B cell (primary cell): ENCODE results near the gene ASB15. TPM values are rescaled to one million over a fixed set of nuclear protein-coding genes. Genes with fewer than 3 reads are reported as not detected.

ENCODE experiments used
- ATAC-seq: fragments of 200-7000 bp; cut with Tn5 transposase; one replicate; pipeline ENCODE4 v1.10.0; 2021; ENCODE audit warnings: low read depth, mild to moderate bottlenecking, moderate number of reproducible peaks, moderate library complexity
- CTCF ChIA-PET: fragments of 350-600 bp; sonication (Branson Sonifier 250); formaldehyde crosslinking; loops from one replicate; lab custom pipeline; 2021; ENCODE audit warnings: antibody characterized with exemption, inconsistent platforms; lab: Charles Lee
- POLR2A ChIA-PET: fragments of 350-600 bp; sonication (Branson Sonifier 250); formaldehyde crosslinking; loops from one replicate; lab custom pipeline; 2021; ENCODE audit warnings: antibody characterized with exemption; lab: Charles Lee
- DNase-seq: peaks from one replicate; pipeline ENCODE4 v3.0.0; 2013
- H2AFZ ChIP-seq: 2 replicates; pipeline ENCODE4 v1.6.1; 2012; ENCODE audit warnings: mild to moderate bottlenecking, low read depth, low read length; ENCODE audit not compliant: insufficient read depth, poor library complexity, severe bottlenecking
- H3K27ac ChIP-seq, 2 donors: 1 replicate in 1 of 2; 2 replicates in 1 of 2; pipeline ENCODE4 v1.5.1; 2012 to 2013; ENCODE audit warnings: low read length in 2 of 2, mild to moderate bottlenecking in 2 of 2, moderate library complexity in 1 of 2
- H3K27me3 ChIP-seq, 4 experiments: fragments of 200-600 bp in 1 of 4; sonication (generic) in 1 of 4; replicated peaks in 1 of 4; 1 replicate in 2 of 4; 2 replicates in 2 of 4; pipeline versions ENCODE4 v1.6.1 to v1.7.0; 2013 to 2016; ENCODE audit warnings: low read length in 3 of 4, mild to moderate bottlenecking in 2 of 4, mixed read lengths in 1 of 4, moderate library complexity in 1 of 4; ENCODE audit not compliant: insufficient read depth in 4 of 4, control insufficient read depth in 3 of 4; ENCODE audit errors: control extremely low read depth in 1 of 4
- H3K36me3 ChIP-seq, 2 experiments: replicated peaks in 1 of 2; 1 replicate in 1 of 2; 2 replicates in 1 of 2; pipeline versions ENCODE4 v1.6.1 to v1.7.1; 2013; ENCODE audit warnings: low read length in 1 of 2; ENCODE audit not compliant: insufficient read depth in 2 of 2, control insufficient read depth in 1 of 2; ENCODE audit errors: control extremely low read depth in 1 of 2, extremely low read depth in 1 of 2
- H3K4me1 ChIP-seq, 2 donors: fragments of 200-600 bp in 1 of 2; sonication (generic) in 1 of 2; 1 replicate in 1 of 2; 2 replicates in 1 of 2; pipeline versions ENCODE4 v1.5.1 to v1.6.1; 2013 to 2017; ENCODE audit warnings: low read length in 2 of 2; ENCODE audit not compliant: control insufficient read depth in 2 of 2, insufficient read depth in 2 of 2
- H3K4me2 ChIP-seq: replicated peaks from 2 replicates; pipeline ENCODE3; 2012; ENCODE audit warnings: mild to moderate bottlenecking, low read depth, low read length; ENCODE audit not compliant: poor library complexity, severe bottlenecking
- H3K4me3 ChIP-seq, 5 experiments: fragments of 200-600 bp in 1 of 5; sonication (generic) in 1 of 5; 1 replicate in 3 of 5; 2 replicates in 2 of 5; pipeline versions ENCODE4 v1.5.1 to v1.7.0; 2011 to 2016; ENCODE audit warnings: low read length in 4 of 5, mild to moderate bottlenecking in 4 of 5, low read depth in 2 of 5, control low read depth in 1 of 5, moderate library complexity in 1 of 5; ENCODE audit not compliant: insufficient read depth in 1 of 5; ENCODE audit errors: control extremely low read depth in 1 of 5, extremely low read depth in 1 of 5
- H3K79me2 ChIP-seq: fragments of 200-600 bp; sonication (generic); one replicate; pipeline ENCODE4 v1.6.0; 2016; ENCODE audit warnings: low read length; ENCODE audit not compliant: control insufficient read depth, insufficient read depth
- H3K9ac ChIP-seq: fragments of 200-600 bp; sonication (generic); 2 replicates; pipeline ENCODE4 v1.6.1; 2017; ENCODE audit warnings: mild to moderate bottlenecking, low read length, moderate library complexity
- H3K9me3 ChIP-seq, 3 donors: one replicate each; pipeline versions ENCODE4 v1.6.1 to v1.7.1; 2013; ENCODE audit warnings: low read length in 2 of 3; ENCODE audit not compliant: control insufficient read depth in 2 of 3, insufficient read depth in 1 of 3; ENCODE audit errors: control extremely low read depth in 1 of 3
- H4K20me1 ChIP-seq: 2 replicates; pipeline ENCODE4 v1.6.0; 2012; ENCODE audit warnings: mild to moderate bottlenecking, low read length; ENCODE audit not compliant: insufficient read depth, control insufficient read depth, poor library complexity, severe bottlenecking
- H3K27ac Mint-ChIP-seq: one replicate; pipeline ENCODE4 v1.8.0; 2021; ENCODE audit warnings: mixed read lengths
- H3K27me3 Mint-ChIP-seq: one replicate; pipeline ENCODE4 v1.8.0; 2021; ENCODE audit warnings: mixed read lengths
- H3K4me1 Mint-ChIP-seq: one replicate; pipeline ENCODE4 v1.8.0; 2021; ENCODE audit warnings: mixed read lengths
- H3K4me3 Mint-ChIP-seq: one replicate; pipeline ENCODE4 v1.8.0; 2021; ENCODE audit warnings: mixed read lengths
- H3K9me3 Mint-ChIP-seq: one replicate; pipeline ENCODE4 v1.8.0; 2022; ENCODE audit warnings: mixed read lengths; ENCODE audit not compliant: insufficient read depth
- EZH2 ChIP-seq: IDR thresholded peaks from 2 replicates; pipeline ENCODE4 v1.6.1; 2012; ENCODE audit warnings: borderline replicate concordance, low read depth, mild to moderate bottlenecking, moderate library complexity, low read length; ENCODE audit not compliant: insufficient read depth, poor library complexity, severe bottlenecking
- WGBS: methylation state at CpG from one replicate; pipeline ENCODE4 v1.1.5; 2013; ENCODE audit warnings: missing lambda C conversion rate; ENCODE audit not compliant: insufficient coverage; 5-methylcytosine and 5-hydroxymethylcytosine counted together
- intact Hi-C: fragments of 100-400 bp; cut with micrococcal nuclease; formaldehyde crosslinking; loops from one replicate; pipeline ENCODE4 v1.10.0; 2022
- polyA plus RNA-seq: library from polyadenylated mRNA; depleted of rRNA; stranded (reverse); fragments of >200 nt; gene quantifications from 2 replicates; pipeline ENCODE4 v1.2.3, GENCODE V29; 2012
- total RNA-seq, 2 donors: library from RNA; stranded (reverse); fragments of 120-200 nt in 1 of 2; gene quantifications; 1 replicate in 1 of 2; 2 replicates in 1 of 2; pipeline versions ENCODE4 v1.2.3 to v1.2.4, GENCODE V29; 2013 to 2022
- TF ChIP-seq, protein P1 (sequence below): fragments of 200-600 bp; IDR thresholded peaks from one replicate; pipeline ENCODE4 v1.8.0; 2022; ENCODE audit warnings: antibody characterized with exemption, mild to moderate bottlenecking

The ASB15 gene
- total and polyA plus RNA-seq, 2 donors (not counting 1 experiment from before 2014, with no cell fraction given), result not detected

- DNase-seq (no peak), ATAC-seq (no peak)
- Histone ChIP-seq H2AFZ (no peak overlapping the region), H3K4me2 (no peak overlapping the region), H3K27ac (no peak overlapping the region), H3K4me3 (no peak overlapping the region), H4K20me1 (no peaks in the 10 kb centered on the region), H3K9me3 (no peaks in the 10 kb centered on the region), H3K79me2 (no peaks in the 10 kb centered on the region), H3K27me3 (peaks cover 0 to 3% (median 0%) of the 10 kb centered on the region in 4 experiments), H3K4me1 (no peaks in the 10 kb centered on the region), H3K36me3 (no peaks in the 10 kb centered on the region), H3K9ac (no peak overlapping the region)
- ChIA-PET POLR2A (no interaction called here), CTCF (no interaction called here)
- Mint-ChIP-seq H3K4me3 (no peak overlapping the region), H3K27ac (no peak overlapping the region), H3K27me3 (peaks cover 30% of the 10 kb centered on the region), H3K4me1 (no peaks in the 10 kb centered on the region), H3K9me3 (no peaks in the 10 kb centered on the region)
- intact Hi-C loops, result no loop called here
- 83% methylated on average over 1 of the region's 3 CpGs for WGBS
- TF ChIP-seq, protein P1, sequence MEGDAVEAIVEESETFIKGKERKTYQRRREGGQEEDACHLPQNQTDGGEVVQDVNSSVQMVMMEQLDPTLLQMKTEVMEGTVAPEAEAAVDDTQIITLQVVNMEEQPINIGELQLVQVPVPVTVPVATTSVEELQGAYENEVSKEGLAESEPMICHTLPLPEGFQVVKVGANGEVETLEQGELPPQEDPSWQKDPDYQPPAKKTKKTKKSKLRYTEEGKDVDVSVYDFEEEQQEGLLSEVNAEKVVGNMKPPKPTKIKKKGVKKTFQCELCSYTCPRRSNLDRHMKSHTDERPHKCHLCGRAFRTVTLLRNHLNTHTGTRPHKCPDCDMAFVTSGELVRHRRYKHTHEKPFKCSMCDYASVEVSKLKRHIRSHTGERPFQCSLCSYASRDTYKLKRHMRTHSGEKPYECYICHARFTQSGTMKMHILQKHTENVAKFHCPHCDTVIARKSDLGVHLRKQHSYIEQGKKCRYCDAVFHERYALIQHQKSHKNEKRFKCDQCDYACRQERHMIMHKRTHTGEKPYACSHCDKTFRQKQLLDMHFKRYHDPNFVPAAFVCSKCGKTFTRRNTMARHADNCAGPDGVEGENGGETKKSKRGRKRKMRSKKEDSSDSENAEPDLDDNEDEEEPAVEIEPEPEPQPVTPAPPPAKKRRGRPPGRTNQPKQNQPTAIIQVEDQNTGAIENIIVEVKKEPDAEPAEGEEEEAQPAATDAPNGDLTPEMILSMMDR, result no peak
- no peak for TF ChIP-seq EZH2
Observed at GRCh38 chr7:123598657-123599056, 3.0 kb upstream of the ASB15 start.

GRCh38 chr7:123599766-123600165, 1.9 kb upstream of the ASB15 start:
- POLR2A ChIA-PET, result no interaction called here
- no CpG with 5 or more reads among the region's 2 CpGs for WGBS
- no peak overlapping the region for H3K9ac ChIP-seq
- TF ChIP-seq EZH2, result no peak
- TF ChIP-seq, protein P1, result no peak
- H3K27me3 ChIP-seq, result peaks cover 0 to 3% (median 0%) of the 10 kb centered on the region in 4 experiments
- no peak overlapping the region for H3K4me3 ChIP-seq
- DNase-seq (no peak), ATAC-seq (no peak)
- intact Hi-C loops, result no loop called here
- Mint-ChIP-seq H3K4me3 (no peak overlapping the region), H3K27ac (no peak overlapping the region), H3K9me3 (no peaks in the 10 kb centered on the region), H3K27me3 (peaks cover 34% of the 10 kb centered on the region), H3K4me1 (no peaks in the 10 kb centered on the region)
- no peaks in the 10 kb centered on the region for H4K20me1 ChIP-seq
- no peak overlapping the region for H3K4me2 ChIP-seq
- H2AFZ ChIP-seq, result no peak overlapping the region
- no peaks in the 10 kb centered on the region for H3K9me3 ChIP-seq
- H3K27ac ChIP-seq, result no peak overlapping the region
- H3K36me3 ChIP-seq, result no peaks in the 10 kb centered on the region
- no peaks in the 10 kb centered on the region for H3K4me1 ChIP-seq
- no peaks in the 10 kb centered on the region for H3K79me2 ChIP-seq
- CTCF ChIA-PET, result no interaction called here
